ENCODE data around the gene CRADD. TPM values are rescaled to one million over a fixed set of nuclear protein-coding genes. Genes with fewer than 3 reads are reported as not detected.

The CRADD gene
- total RNA-seq, 5 donors from 2014 or later (not counting 1 experiment from before 2014, with no cell fraction given), result 11.2 to 19.3 (median 12.3) TPM

DNA sequence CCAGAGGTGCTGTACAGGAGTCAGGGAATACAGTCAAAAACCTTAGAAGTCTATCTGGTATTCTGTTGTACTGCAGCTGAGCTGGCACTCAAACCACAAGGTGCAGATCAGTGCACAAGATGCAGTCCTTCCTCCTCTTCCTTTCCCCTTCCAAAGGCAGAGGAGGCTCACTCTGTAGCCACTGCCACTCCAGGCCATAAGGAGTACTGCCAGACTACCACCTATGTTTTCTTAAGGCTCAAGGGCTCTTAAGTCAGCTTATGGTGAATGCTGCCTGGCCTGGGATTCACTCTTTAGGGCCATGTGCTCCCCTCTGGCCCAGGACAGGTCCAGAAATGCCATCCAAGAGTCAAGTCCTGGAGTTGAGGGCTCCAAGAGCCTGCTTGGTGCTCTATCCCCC lies 200.3 kb downstream of the CRADD start:
- DNase-seq (no peak), ATAC-seq (replicated peaks in 1 of 4) (no peak)
- CTCF ChIA-PET, result no interaction called here
- POLR2A ChIA-PET, result no interaction called here
- H3K36me3 ChIP-seq (ENCODE audit: control insufficient read depth in 2 of 2, extremely low read depth in 1 of 2, insufficient read depth in 1 of 2, low read length in 1 of 2), result no peaks in the 10 kb centered on the region
- H3K27me3 ChIP-seq (replicated peaks in 1 of 2; ENCODE audit: control insufficient read depth in 2 of 2, extremely low read depth in 1 of 2, insufficient read depth in 2 of 2, low read length in 1 of 2), result no peaks in the 10 kb centered on the region
- Mint-ChIP-seq H3K27ac (no peak overlapping the region), H3K36me3 (peaks cover 31% of the 10 kb centered on the region), H3K4me3 (no peak overlapping the region), H3K27me3 (no peaks in the 10 kb centered on the region), H3K9me3 (peaks cover 26 to 45% (median 40%) of the 10 kb centered on the region in 3 donors), H3K4me1 (peaks cover 16 to 21% (median 20%) of the 10 kb centered on the region in 3 donors)
- H3K9me3 ChIP-seq, result peaks cover 6% of the 10 kb centered on the region
- peaks cover 0 to 13% of the 10 kb centered on the region in 2 experiments for H3K4me1 ChIP-seq (ENCODE audit: control insufficient read depth in 1 of 2, extremely low read depth in 1 of 2, insufficient read depth in 2 of 2, low read length in 2 of 2)
- H3K4me3 ChIP-seq (ENCODE audit: control insufficient read depth in 1 of 2, extremely low read depth in 1 of 2, low read length in 1 of 2), result no peak overlapping the region
- no peak overlapping the region for H3K27ac ChIP-seq (ENCODE audit: low read length)

DNA sequence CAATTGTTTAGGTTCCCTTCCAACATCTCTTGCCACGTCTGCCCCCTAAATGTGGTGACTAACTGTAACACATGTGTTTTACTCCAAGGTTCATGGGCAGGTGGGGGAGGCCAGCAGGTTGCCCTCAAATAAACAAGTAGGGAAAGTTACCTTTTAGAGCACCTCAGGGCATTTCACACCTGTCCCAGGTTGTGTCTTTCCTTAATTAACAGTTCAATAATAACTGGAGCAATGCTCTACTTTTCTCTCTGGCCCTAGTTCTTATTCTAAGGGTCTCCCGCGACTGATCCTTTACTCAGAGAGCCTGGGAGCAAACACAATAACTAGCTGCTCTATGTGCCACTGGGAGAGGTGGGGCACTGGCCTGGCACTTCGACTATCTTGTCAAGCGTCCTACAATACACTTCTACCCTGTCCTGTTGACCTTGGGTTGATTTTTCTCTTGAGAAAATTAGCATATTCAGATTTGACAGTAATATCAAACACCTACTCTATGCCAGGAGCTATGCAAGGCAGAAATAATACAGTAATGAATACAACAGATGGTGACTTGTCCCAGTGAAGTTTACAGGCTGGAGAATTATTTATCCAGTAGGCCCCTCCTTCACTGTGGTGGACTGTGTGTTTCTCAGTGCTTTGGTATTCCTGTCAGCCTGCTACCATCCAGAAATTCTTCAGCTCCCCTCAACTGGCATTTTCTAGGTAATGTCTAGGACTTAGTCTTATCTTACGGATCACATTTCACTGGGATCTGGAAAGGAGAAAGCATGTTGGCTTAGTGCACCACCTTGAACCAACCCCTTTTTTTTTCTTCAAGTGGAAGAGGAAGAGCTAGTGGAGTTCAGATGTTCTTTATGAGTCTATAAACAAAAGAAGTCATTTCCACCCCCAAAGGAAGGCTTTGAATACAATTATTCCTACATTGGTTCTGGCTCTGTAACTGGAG lies 202.6 kb downstream of the CRADD start:
- peak overlapping the region in 1 of 3 donors; percentile 61 for H3K4me3 Mint-ChIP-seq
- POLR2A ChIA-PET, result no interaction called here
- Histone ChIP-seq H3K27ac (ENCODE audit: low read length) (no peak overlapping the region), H3K4me1 (ENCODE audit: control insufficient read depth in 1 of 2, extremely low read depth in 1 of 2, insufficient read depth in 2 of 2, low read length in 2 of 2) (peaks cover 0 to 13% of the 10 kb centered on the region in 2 experiments), H3K4me3 (ENCODE audit: control insufficient read depth in 1 of 2, extremely low read depth in 1 of 2, low read length in 1 of 2) (no peak overlapping the region), H3K27me3 (replicated peaks in 1 of 2; ENCODE audit: control insufficient read depth in 2 of 2, extremely low read depth in 1 of 2, insufficient read depth in 2 of 2, low read length in 1 of 2) (no peaks in the 10 kb centered on the region), H3K9me3 (peaks cover 4% of the 10 kb centered on the region), H3K36me3 (ENCODE audit: control insufficient read depth in 2 of 2, extremely low read depth in 1 of 2, insufficient read depth in 1 of 2, low read length in 1 of 2) (no peaks in the 10 kb centered on the region)
- no peaks in the 10 kb centered on the region for H3K27me3 Mint-ChIP-seq
- ATAC-seq (replicated peaks in 1 of 4) (no peak), DNase-seq (no peak)
- H3K4me1 Mint-ChIP-seq, result peaks cover 16 to 21% (median 20%) of the 10 kb centered on the region in 3 donors
- CTCF ChIA-PET, result no interaction called here
- no CpG with 5 or more reads among the region's 6 CpGs for WGBS (ENCODE audit: insufficient coverage)
- peaks cover 20% of the 10 kb centered on the region for H3K36me3 Mint-ChIP-seq
- H3K9me3 Mint-ChIP-seq, result peaks cover 19 to 24% (median 24%) of the 10 kb centered on the region in 3 donors
- H3K27ac Mint-ChIP-seq, result peak overlapping the region in 1 of 2 donors; percentile 72

DNA sequence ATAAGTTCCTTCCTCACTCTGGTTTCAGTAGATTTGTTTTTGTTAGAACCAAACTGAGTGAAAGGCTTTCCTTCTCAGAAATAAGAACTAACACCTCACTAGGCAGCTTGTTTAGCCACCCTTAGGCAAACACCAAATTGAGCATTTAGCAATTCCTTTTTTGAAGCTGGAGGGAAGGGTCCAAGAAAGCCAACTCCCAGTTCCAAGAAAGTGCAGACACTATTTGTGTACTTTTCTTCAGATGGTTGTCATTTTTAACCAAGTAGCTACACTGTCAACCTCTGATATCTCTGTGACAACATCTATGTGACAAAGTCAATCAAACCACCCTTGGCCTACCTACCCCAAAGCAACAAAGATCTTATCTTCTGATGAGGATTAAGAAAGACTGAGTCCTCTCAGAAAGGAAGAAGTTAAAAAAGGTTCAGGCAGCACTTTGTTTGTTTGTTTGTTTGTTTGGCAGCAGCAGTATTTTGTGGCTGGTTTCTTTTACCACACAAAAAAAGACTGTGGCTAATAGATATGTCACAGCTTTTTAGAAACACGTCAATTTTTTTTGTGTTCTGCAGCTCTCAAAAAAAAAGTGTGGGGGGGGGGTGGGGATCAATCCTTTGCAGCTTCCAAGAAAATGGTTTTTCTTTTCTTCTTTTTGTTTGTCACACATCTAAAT lies 203.8 kb downstream of the CRADD start:
- peaks cover 0 to 13% of the 10 kb centered on the region in 2 experiments for H3K4me1 ChIP-seq (ENCODE audit: control insufficient read depth in 1 of 2, extremely low read depth in 1 of 2, insufficient read depth in 2 of 2, low read length in 2 of 2)
- Mint-ChIP-seq H3K4me1 (peaks cover 16 to 21% (median 20%) of the 10 kb centered on the region in 3 donors), H3K27ac (peak overlapping the region; percentile 60 to 72), H3K9me3 (peaks cover 11 to 12% (median 11%) of the 10 kb centered on the region in 3 donors), H3K4me3 (peak overlapping the region in 1 of 3 donors; percentile 61), H3K36me3 (peaks cover 9% of the 10 kb centered on the region), H3K27me3 (no peaks in the 10 kb centered on the region)
- H3K9me3 ChIP-seq, result no peaks in the 10 kb centered on the region
- no peaks in the 10 kb centered on the region for H3K36me3 ChIP-seq (ENCODE audit: control insufficient read depth in 2 of 2, extremely low read depth in 1 of 2, insufficient read depth in 1 of 2, low read length in 1 of 2)
- DNase-seq, result no peak
- no peak overlapping the region for H3K4me3 ChIP-seq (ENCODE audit: control insufficient read depth in 1 of 2, extremely low read depth in 1 of 2, low read length in 1 of 2)
- CTCF ChIA-PET, result interaction anchor here in 1 of 2 donors (0.6 kb wide), 1 partner anchor 9 kb away, joined by 3 read pairs; no protein-coding TSS in a partner anchor
- ATAC-seq (replicated peaks in 1 of 4), result peak in 3 of 4 experiments; percentile 37 to 66 (median 51)
- WGBS (ENCODE audit: insufficient coverage), result no CpG with 5 or more reads among the region's 1 CpG
- POLR2A ChIA-PET, result no interaction called here
- no peak overlapping the region for H3K27ac ChIP-seq (ENCODE audit: low read length)
- no peaks in the 10 kb centered on the region for H3K27me3 ChIP-seq (replicated peaks in 1 of 2; ENCODE audit: control insufficient read depth in 2 of 2, extremely low read depth in 1 of 2, insufficient read depth in 2 of 2, low read length in 1 of 2)

DNA sequence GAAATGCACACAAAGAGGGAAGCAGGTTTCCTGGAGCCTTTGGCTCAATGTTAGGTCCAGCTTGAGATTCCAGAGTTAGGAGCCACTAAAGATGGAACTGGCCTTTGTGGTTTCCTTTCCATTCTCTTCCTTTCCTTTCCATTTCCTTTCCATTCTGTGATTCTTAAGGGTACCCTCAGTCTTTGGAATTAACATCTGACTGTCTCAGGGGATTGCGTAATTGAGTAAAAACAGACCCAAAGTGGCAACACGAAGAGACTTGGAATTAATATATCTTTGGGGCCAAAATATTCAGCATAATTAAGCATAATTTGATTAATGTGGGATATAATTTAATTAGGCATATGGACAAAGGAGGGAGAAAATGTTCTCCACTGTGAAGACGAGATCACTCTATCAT lies 205.6 kb downstream of the CRADD start:
- peaks cover 0 to 3% (median 0%) of the 10 kb centered on the region in 3 donors for H3K9me3 Mint-ChIP-seq
- no peak overlapping the region for H3K4me3 Mint-ChIP-seq
- no peaks in the 10 kb centered on the region for H3K27me3 ChIP-seq (replicated peaks in 1 of 2; ENCODE audit: control insufficient read depth in 2 of 2, extremely low read depth in 1 of 2, insufficient read depth in 2 of 2, low read length in 1 of 2)
- H3K36me3 ChIP-seq (ENCODE audit: control insufficient read depth in 2 of 2, extremely low read depth in 1 of 2, insufficient read depth in 1 of 2, low read length in 1 of 2), result no peaks in the 10 kb centered on the region
- CTCF ChIA-PET, result no interaction called here
- POLR2A ChIA-PET, result interaction anchor here in 1 of 2 donors (0.9 kb wide), 1 partner anchor 159 kb away, joined by 3 read pairs; no protein-coding TSS in a partner anchor
- H3K4me1 Mint-ChIP-seq, result peaks cover 16 to 21% (median 20%) of the 10 kb centered on the region in 3 donors
- H3K4me1 ChIP-seq (ENCODE audit: control insufficient read depth in 1 of 2, extremely low read depth in 1 of 2, insufficient read depth in 2 of 2, low read length in 2 of 2), result peaks cover 0 to 13% of the 10 kb centered on the region in 2 experiments
- H3K27me3 Mint-ChIP-seq, result no peaks in the 10 kb centered on the region
- 100% methylated on average over 1 of the region's 3 CpGs for WGBS (ENCODE audit: insufficient coverage)
- no peaks in the 10 kb centered on the region for H3K9me3 ChIP-seq
- H3K36me3 Mint-ChIP-seq, result no peaks in the 10 kb centered on the region
- no peak overlapping the region for H3K27ac Mint-ChIP-seq
- ATAC-seq (replicated peaks in 1 of 4) (no peak), DNase-seq (no peak)
- H3K27ac ChIP-seq (ENCODE audit: low read length), result no peak overlapping the region
- H3K4me3 ChIP-seq (ENCODE audit: control insufficient read depth in 1 of 2, extremely low read depth in 1 of 2, low read length in 1 of 2), result no peak overlapping the region

DNA sequence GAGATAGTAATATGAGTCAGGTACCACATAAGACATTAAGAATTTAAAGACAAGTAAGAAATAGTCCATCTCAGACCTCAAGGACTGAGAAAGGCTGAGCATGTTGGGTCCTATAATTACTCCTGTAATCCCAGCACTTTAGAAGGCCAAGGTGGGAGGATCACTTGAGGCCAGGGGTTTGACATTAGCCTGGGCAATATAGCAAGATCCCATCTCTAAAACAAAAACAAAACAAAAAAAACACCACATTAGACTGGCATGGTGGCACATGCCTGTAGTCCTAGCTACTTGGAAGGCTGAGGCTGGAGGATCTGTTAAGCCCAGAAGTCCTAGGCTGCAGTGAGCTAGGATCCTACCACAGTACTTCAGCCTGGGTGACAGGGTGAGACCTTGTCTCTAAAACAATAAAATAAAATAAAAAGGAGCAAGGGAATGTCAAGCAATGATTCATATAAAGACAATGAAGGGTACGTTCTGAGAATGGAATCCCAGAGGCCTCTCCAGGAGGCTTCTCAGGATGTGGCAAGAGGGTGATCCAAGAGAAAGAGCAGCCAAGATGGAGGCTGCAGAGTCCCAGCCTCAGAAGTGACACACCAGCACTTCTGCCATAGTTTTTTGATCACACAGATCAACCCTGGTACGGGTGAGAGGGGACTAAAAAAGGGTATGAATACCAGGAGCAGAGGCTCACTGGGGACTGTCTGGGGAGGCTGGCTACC lies 206.4 kb downstream of the CRADD start:
- Histone ChIP-seq H3K4me1 (ENCODE audit: control insufficient read depth in 1 of 2, extremely low read depth in 1 of 2, insufficient read depth in 2 of 2, low read length in 2 of 2) (peaks cover 0 to 13% of the 10 kb centered on the region in 2 experiments), H3K27me3 (replicated peaks in 1 of 2; ENCODE audit: control insufficient read depth in 2 of 2, extremely low read depth in 1 of 2, insufficient read depth in 2 of 2, low read length in 1 of 2) (no peaks in the 10 kb centered on the region), H3K9me3 (no peaks in the 10 kb centered on the region), H3K4me3 (ENCODE audit: control insufficient read depth in 1 of 2, extremely low read depth in 1 of 2, low read length in 1 of 2) (no peak overlapping the region), H3K27ac (ENCODE audit: low read length) (no peak overlapping the region), H3K36me3 (ENCODE audit: control insufficient read depth in 2 of 2, extremely low read depth in 1 of 2, insufficient read depth in 1 of 2, low read length in 1 of 2) (no peaks in the 10 kb centered on the region)
- WGBS (ENCODE audit: insufficient coverage), result no CpG with 5 or more reads among the region's 2 CpGs
- DNase-seq (no peak), ATAC-seq (replicated peaks in 1 of 4) (no peak)
- Mint-ChIP-seq H3K4me3 (no peak overlapping the region), H3K27ac (no peak overlapping the region), H3K27me3 (no peaks in the 10 kb centered on the region), H3K36me3 (no peaks in the 10 kb centered on the region), H3K9me3 (peaks cover 0 to 3% (median 0%) of the 10 kb centered on the region in 3 donors), H3K4me1 (peaks cover 16 to 21% (median 20%) of the 10 kb centered on the region in 3 donors)
- POLR2A ChIA-PET, result no interaction called here
- CTCF ChIA-PET, result no interaction called here

Data from T-cell (primary cell).